Large intestine (tissue), 12 donors: ENCODE measurements around the gene RHOF. TPM values are rescaled to one million over a fixed set of nuclear protein-coding genes. Genes with fewer than 3 reads are reported as not detected.

Experiments
- DNase-seq, 2 donors: peaks; one replicate each; pipeline versions ENCODE4 v3.0.0 to v3.0.0-alpha.2; 2013
- H3K27ac ChIP-seq: one replicate; pipeline ENCODE4 v1.5.1; 2013; ENCODE audit warnings: low read length
- H3K27me3 ChIP-seq: 2 replicates; pipeline ENCODE4 v1.6.1; 2013; ENCODE audit warnings: low read length; ENCODE audit not compliant: control insufficient read depth, insufficient read depth
- H3K36me3 ChIP-seq: 2 replicates; pipeline ENCODE4 v1.6.1; 2013; ENCODE audit warnings: low read length; ENCODE audit not compliant: control insufficient read depth, insufficient read depth
- H3K4me1 ChIP-seq: one replicate; pipeline ENCODE4 v1.6.1; 2013; ENCODE audit warnings: low read length; ENCODE audit not compliant: control insufficient read depth, insufficient read depth
- H3K4me3 ChIP-seq: one replicate; pipeline ENCODE4 v1.5.1; 2013; ENCODE audit warnings: low read length
- H3K9me3 ChIP-seq: one replicate; pipeline ENCODE4 v1.6.1; 2013; ENCODE audit warnings: mild to moderate bottlenecking, low read depth, low read length, moderate library complexity; ENCODE audit not compliant: control insufficient read depth
- WGBS: methylation state at CpG from one replicate; pipeline ENCODE4 v1.1.5; 2013; ENCODE audit warnings: low lambda C conversion rate; ENCODE audit not compliant: insufficient coverage; 5-methylcytosine and 5-hydroxymethylcytosine counted together
- long read RNA-seq, 11 donors: transcript quantifications; one replicate each; lab custom pipeline, GENCODE V29; 2026
- polyA plus RNA-seq: library from polyadenylated mRNA; unstranded; fragments of 120-200 nt; gene quantifications from one replicate; pipeline ENCODE4 v1.2.1, GENCODE V29; 2013

The RHOF gene, protein sequence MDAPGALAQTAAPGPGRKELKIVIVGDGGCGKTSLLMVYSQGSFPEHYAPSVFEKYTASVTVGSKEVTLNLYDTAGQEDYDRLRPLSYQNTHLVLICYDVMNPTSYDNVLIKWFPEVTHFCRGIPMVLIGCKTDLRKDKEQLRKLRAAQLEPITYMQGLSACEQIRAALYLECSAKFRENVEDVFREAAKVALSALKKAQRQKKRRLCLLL
- polyA plus RNA-seq, result 53.6 TPM
- long read RNA-seq, donor 1, transcript RHOF-201 (5 exons, 3,009 nt), result major isoform, 20 of 28 reads
- long read RNA-seq, donor 1, partial matches to known transcripts, result 7 of 28 reads
- long read RNA-seq, donor 1, other reads (novel, unspliced or antisense), result 0 of 28 reads
- long read RNA-seq, donor 2, transcript RHOF-201 (5 exons, 3,009 nt), result major isoform, 36 of 44 reads
- long read RNA-seq, donor 2, partial matches to known transcripts, result 7 of 44 reads
- long read RNA-seq, donor 2, other reads (novel, unspliced or antisense), result 0 of 44 reads
- long read RNA-seq, donor 3, result 0 reads
- long read RNA-seq, donor 4, transcript RHOF-201 (5 exons, 3,009 nt), result major isoform, 6 of 6 reads
- long read RNA-seq, donor 4, partial matches to known transcripts, result 0 of 6 reads
- long read RNA-seq, donor 4, other reads (novel, unspliced or antisense), result 0 of 6 reads
- long read RNA-seq, donor 5, transcript RHOF-201 (5 exons, 3,009 nt), result major isoform, 18 of 18 reads
- long read RNA-seq, donor 5, partial matches to known transcripts, result 0 of 18 reads
- long read RNA-seq, donor 5, other reads (novel, unspliced or antisense), result 0 of 18 reads
- long read RNA-seq, donor 6, transcript RHOF-201 (5 exons, 3,009 nt), result major isoform, 49 of 51 reads
- long read RNA-seq, donor 6, partial matches to known transcripts, result 0 of 51 reads
- long read RNA-seq, donor 6, other reads (novel, unspliced or antisense), result 0 of 51 reads
- long read RNA-seq, donor 7, transcript RHOF-201 (5 exons, 3,009 nt), result major isoform, 10 of 10 reads
- long read RNA-seq, donor 7, partial matches to known transcripts, result 0 of 10 reads
- long read RNA-seq, donor 7, other reads (novel, unspliced or antisense), result 0 of 10 reads
- long read RNA-seq, donor 8, transcript RHOF-201 (5 exons, 3,009 nt), result major isoform, 57 of 62 reads
- long read RNA-seq, donor 8, partial matches to known transcripts, result 0 of 62 reads
- long read RNA-seq, donor 8, other reads (novel, unspliced or antisense), result 0 of 62 reads
- long read RNA-seq, donor 9, transcript RHOF-201 (5 exons, 3,009 nt), result major isoform, 19 of 19 reads
- long read RNA-seq, donor 9, partial matches to known transcripts, result 0 of 19 reads
- long read RNA-seq, donor 9, other reads (novel, unspliced or antisense), result 0 of 19 reads
- long read RNA-seq, donor 10, transcript RHOF-201 (5 exons, 3,009 nt), result major isoform, 48 of 56 reads
- long read RNA-seq, donor 10, partial matches to known transcripts, result 5 of 56 reads
- long read RNA-seq, donor 10, other reads (novel, unspliced or antisense), result 0 of 56 reads
- long read RNA-seq, donor 11, transcript RHOF-201 (5 exons, 3,009 nt), result major isoform, 49 of 53 reads
- long read RNA-seq, donor 11, partial matches to known transcripts, result 0 of 53 reads
- long read RNA-seq, donor 11, other reads (novel, unspliced or antisense), result 0 of 53 reads

DNA sequence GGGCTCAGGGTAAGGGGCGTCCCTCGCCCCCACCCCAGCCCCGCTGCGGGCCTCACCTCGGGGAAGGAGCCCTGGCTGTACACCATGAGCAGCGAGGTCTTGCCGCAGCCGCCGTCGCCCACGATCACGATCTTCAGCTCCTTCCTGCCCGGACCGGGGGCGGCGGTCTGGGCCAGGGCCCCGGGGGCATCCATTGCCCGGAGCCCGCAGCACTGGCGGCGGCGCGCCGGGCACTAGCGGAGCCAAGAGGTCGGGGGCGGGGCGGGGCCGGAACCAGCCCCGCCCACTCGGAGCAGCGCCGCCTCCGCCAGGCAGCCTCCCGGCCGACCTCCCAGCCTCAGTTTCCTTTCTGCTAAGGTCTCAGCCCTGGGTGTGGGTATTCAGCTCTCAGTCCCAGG lies at the start of gene RHOF:
Gene RHOF, minus strand, starts transcription at position 249 of the 398 bp plus-strand sequence. Its CDS starts 55 bp downstream, at position 194.
- H3K9me3 ChIP-seq, result no peaks in the 10 kb centered on the region
- peak within 1 kb of the TSS; percentile 94 for H3K27ac ChIP-seq
- no peaks in the 10 kb centered on the region for H3K27me3 ChIP-seq
- H3K36me3 ChIP-seq, result peaks cover 21% of the 10 kb centered on the region
- peak within 1 kb of the TSS; percentile 87 for H3K4me3 ChIP-seq
- DNase-seq, result peak in 1 of 2 donors; percentile 66
- H3K4me1 ChIP-seq, result peaks cover 77% of the 10 kb centered on the region
- no CpG with 5 or more reads among the region's 36 CpGs for whole genome bisulfite sequencing

DNA sequence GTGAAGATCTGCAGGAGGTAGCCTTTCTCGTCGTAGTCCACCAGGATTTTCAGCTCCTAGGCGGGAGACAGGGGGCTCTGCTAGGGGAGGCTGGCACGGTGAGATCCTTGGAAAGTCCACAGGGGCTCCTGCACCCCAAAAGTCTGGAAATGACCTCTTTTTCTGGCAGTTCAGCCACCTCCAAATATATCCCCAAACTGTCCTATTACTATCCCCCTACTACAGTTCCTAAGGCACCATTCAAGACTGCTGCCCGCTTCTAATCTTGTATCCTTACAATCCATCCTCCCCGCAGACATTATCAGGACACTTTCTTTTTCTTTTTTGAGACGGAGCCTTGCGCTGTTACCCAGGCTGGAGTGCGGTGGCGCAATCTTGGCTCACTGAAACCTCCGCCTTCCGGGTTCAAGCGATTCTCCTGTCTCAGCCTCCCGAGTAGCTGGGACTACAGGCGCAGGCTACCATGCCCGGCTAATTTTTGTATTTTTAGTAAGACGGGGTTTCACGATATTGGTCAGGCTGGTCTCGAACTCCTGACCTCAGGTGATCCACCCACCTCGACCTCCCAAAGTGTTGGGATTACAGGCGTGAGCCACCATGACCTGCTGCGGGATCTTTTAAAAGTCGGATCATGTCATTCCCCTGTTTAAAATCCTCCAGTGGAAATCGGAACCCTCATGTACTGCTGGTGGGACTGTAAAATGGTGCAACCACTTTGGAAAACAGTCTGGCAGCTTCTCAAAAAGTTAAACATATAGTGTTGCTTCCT lies 46.7 kb upstream of the RHOF start:
- peak overlapping the region; percentile 20 for H3K27ac ChIP-seq
- peaks cover 3% of the 10 kb centered on the region for H3K27me3 ChIP-seq
- DNase-seq, result no peak
- peaks cover 4% of the 10 kb centered on the region for H3K4me1 ChIP-seq
- peak overlapping the region; percentile 53 for H3K4me3 ChIP-seq
- no peaks in the 10 kb centered on the region for H3K9me3 ChIP-seq
- WGBS, result no CpG with 5 or more reads among the region's 24 CpGs
- no peaks in the 10 kb centered on the region for H3K36me3 ChIP-seq

DNA sequence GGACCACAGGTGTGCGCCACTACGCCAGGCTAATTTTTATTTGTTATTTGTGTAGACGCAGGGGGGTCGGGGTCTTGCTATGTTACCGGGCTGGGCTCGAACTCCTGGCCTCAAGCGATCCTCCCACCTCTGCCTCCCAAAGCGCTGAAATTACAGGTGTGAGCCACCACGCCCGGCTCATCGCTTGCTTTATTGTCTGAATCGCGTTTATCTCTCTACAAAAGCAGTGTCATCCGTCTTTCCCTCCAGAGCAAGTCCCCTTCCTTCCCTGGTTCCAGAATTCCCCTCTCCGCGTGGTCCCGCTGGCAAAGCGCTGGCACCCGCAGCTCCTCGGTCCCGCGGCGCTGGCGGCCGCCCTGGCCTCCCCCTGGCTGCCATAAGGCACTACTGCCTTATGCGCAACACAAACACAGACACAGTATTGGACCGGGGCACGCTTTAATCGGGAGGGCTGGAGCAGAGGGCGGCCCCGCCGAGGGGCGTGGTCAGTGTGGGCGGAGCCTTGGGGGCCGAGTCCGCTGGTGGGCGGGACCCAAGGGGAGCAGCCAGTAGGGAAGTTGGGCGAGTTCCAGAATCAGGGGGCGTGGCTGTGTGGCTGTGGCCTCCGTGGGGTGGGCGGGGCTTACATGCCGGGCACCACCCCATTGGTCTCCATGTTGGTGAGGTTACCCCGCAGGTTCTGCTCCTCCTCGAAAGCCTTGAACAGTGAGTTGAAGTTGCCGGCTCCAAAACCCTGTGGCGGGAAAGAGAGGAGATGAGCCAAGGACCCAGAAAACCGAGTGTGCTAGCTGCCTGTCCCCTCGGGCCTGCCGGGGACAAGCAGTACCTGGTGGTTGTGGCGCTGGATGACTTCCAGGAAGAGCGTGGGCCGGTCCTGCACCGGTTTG lies 45.9 kb upstream of the RHOF start:
- Histone ChIP-seq H3K9me3 (no peaks in the 10 kb centered on the region), H3K27me3 (peaks cover 3% of the 10 kb centered on the region), H3K36me3 (no peaks in the 10 kb centered on the region), H3K4me3 (peak overlapping the region; percentile 53), H3K4me1 (peaks cover 4% of the 10 kb centered on the region), H3K27ac (peak overlapping the region; percentile 20)
- 0% methylated on average over 3 of the region's 53 CpGs for WGBS
- DNase-seq, result peak; percentile 98

DNA sequence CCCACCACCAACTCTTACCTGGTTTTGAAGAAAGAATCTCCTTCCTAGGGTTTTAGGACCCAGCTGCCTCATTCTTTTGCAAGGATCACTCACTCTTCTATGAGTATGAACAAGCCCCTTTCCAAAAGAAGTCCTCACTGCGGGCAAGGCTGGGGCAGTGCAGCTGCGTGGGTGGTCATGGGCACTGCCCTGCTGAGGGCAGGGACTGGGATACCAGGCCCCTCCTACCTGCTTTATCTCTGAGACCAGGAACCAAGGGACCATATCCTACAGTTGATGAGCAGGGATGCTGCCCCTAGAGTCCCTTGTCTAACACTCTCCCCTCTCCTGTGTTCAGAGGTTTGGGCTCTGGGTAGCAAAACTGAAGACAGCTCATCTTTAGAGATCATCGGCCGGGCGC lies 44.6 kb upstream of the RHOF start:
- Histone ChIP-seq H3K4me3 (no peak overlapping the region), H3K9me3 (no peaks in the 10 kb centered on the region), H3K36me3 (no peaks in the 10 kb centered on the region), H3K27ac (no peak overlapping the region), H3K4me1 (peaks cover 4% of the 10 kb centered on the region), H3K27me3 (peaks cover 3% of the 10 kb centered on the region)
- no CpG with 5 or more reads among the region's 5 CpGs for WGBS
- DNase-seq, result no peak

DNA sequence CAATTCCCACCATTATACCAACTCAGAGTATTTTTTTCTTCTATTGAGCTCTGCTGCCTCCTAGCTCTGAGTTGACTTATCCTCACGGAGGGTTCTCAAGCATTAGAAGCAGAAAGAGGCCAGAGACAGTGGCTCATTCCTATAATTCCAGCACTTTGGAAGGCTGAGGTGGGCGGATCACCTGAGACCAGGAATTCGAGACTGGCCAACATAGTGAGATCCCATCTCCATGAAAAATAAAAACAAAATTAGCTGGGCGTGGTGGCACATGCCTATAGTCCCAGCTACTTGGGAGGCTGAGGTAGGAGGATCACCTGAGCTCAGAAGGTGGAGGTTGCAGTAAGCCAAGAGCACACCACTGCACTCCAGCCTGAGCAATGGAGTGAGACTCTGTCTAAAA lies 44.2 kb upstream of the RHOF start:
- Histone ChIP-seq H3K36me3 (no peaks in the 10 kb centered on the region), H3K27ac (no peak overlapping the region), H3K9me3 (no peaks in the 10 kb centered on the region), H3K4me3 (no peak overlapping the region), H3K4me1 (peaks cover 4% of the 10 kb centered on the region), H3K27me3 (peaks cover 3% of the 10 kb centered on the region)
- DNase-seq, result no peak
- whole genome bisulfite sequencing, result no CpG with 5 or more reads among the region's 4 CpGs

DNA sequence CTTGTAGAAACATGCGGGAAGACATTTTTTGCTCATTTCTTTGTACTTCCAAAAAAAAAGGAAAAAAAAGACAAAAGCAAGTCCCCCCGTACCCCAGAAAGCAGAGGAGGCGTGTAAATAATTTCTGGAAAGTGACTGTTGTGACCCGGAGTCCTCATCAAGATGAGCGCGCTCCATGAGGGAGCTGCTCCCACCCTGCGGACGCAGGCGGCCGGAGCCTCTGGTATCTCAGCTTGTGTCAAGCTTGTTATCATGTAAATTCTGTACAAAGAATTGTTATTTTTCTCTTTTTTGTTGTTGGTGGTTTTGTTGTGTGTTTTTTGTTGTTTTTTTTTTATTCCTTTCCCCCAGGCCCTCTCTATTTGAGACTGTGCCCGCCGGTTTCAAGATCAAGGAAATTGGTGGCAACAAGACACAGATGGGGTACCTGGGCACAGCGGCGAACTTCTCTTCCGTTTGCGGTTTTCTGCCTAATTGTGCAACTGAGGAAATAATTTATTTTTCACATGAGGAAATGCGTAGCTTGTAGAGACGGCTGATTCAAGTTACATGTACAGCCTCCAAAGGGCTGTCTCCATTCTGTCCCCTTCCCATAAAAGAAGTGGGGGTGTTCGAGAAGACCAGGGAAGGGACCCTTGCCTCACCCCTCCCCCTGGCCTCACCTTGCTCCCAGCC lies 38.2 kb upstream of the RHOF start:
- WGBS, result 93% methylated on average over 3 of the region's 19 CpGs
- H3K27ac ChIP-seq, result no peak overlapping the region
- DNase-seq, result no peak
- no peaks in the 10 kb centered on the region for H3K9me3 ChIP-seq
- peaks cover 54% of the 10 kb centered on the region for H3K36me3 ChIP-seq
- H3K4me1 ChIP-seq, result no peaks in the 10 kb centered on the region
- H3K27me3 ChIP-seq, result peaks cover 3% of the 10 kb centered on the region
- no peak overlapping the region for H3K4me3 ChIP-seq

DNA sequence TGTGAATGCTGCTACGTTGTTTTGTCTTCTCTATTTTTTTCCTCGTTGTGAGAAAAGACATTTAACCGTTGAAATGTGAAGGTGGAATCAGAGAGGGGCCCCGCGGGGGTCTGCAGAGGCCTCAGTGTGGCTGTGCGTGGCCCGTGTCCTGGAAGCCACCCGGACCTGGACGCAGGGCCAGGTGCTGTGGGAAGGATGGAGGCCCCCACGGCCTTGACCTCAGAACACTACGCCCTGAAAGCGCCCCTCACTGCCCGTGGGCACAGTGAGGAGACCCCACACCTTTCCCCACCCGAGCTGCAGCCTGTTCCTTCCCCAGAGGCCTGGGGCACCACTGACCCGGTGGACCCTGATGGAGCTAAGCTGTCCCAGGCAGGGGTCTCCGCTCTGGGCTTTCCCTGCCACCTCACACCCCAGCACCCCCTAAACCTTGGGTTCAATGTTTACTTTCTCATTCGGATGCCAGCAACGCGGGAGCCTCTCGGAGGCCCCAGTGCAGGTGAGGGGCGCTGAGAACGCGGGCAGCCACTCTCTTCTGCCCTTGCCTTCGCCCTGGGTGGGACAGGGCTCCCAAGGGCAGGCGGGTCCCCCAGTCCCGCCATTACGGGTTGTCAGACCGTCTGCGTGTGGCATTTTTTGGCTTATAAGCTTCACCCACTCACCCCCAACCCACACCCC lies 37.2 kb upstream of the RHOF start:
- Histone ChIP-seq H3K4me3 (no peak overlapping the region), H3K27me3 (no peaks in the 10 kb centered on the region), H3K4me1 (no peaks in the 10 kb centered on the region), H3K36me3 (peaks cover 62% of the 10 kb centered on the region), H3K9me3 (no peaks in the 10 kb centered on the region), H3K27ac (no peak overlapping the region)
- no peak for DNase-seq
- WGBS, result no CpG with 5 or more reads among the region's 29 CpGs

DNA sequence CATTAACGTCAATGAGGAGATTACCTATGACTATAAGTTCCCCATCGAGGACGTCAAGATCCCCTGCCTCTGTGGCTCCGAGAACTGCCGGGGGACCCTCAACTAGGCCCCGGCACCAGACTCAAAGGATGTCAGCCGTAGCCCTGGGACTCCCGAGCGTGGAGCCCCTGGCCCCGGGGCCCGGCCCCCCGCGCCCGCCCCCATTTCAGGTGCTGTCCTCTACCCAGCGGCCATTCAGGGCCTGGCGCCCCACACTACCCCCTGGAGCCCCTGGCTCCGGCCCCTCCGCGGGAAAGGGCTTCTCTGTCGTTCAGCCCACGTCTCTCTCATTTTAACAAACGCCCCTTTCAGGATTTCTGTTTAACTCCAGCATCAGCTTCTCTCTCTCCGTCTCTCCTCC lies 36.6 kb upstream of the RHOF start:
- no peak for DNase-seq
- Histone ChIP-seq H3K27me3 (no peaks in the 10 kb centered on the region), H3K27ac (no peak overlapping the region), H3K9me3 (no peaks in the 10 kb centered on the region), H3K36me3 (peaks cover 66% of the 10 kb centered on the region), H3K4me1 (no peaks in the 10 kb centered on the region), H3K4me3 (no peak overlapping the region)
- 86% methylated on average over 5 of the region's 23 CpGs for WGBS
